Suppressor macrophage treated with lipopolysaccharide for 4 hours (primary cell): Measurements from ENCODE around the gene HEXA.
A peak's percentile ranks its signal among the peaks of the same experiment; 100 is the strongest.

Experiments
- DNase-seq: peaks from one replicate; pipeline ENCODE4 v3.0.0-alpha.2; 2020

Gene HEXA

GRCh38 chr15:72372361-72372760 lies 3.5 kb downstream of the HEXA start:
- DNase-seq: no peak

GRCh38 chr15:72369964-72370363 lies 5.8 kb downstream of the HEXA start:
- peak; percentile 75 for DNase-seq

- peak; percentile 81 for DNase-seq
Measured at GRCh38 chr15:72368899-72369298, 6.9 kb downstream of the HEXA start.

- DNase-seq: peak; percentile 52
Measured at GRCh38 chr15:72368325-72368724, 7.5 kb downstream of the HEXA start.

GRCh38 chr15:72365844-72366243 lies 10.0 kb downstream of the HEXA start:
- DNase-seq: peak; percentile 68

GRCh38 chr15:72361176-72361575 lies 14.6 kb downstream of the HEXA start:
- no peak for DNase-seq

- peak; percentile 79 for DNase-seq
Measured at GRCh38 chr15:72358650-72359171, 17.1 kb downstream of the HEXA start.

- DNase-seq: no peak
Measured at GRCh38 chr15:72358121-72358520, 17.7 kb downstream of the HEXA start.

- DNase-seq: no peak
Measured at GRCh38 chr15:72354496-72354895, 21.3 kb downstream of the HEXA start.

GRCh38 chr15:72353266-72353665 lies 22.5 kb downstream of the HEXA start:
- no peak for DNase-seq

GRCh38 chr15:72345806-72346205 lies 30.0 kb downstream of the HEXA start:
- DNase-seq: no peak

- peak; percentile 14 for DNase-seq
Measured at GRCh38 chr15:72345280-72345679, 30.5 kb downstream of the HEXA start.

GRCh38 chr15:72344602-72345001 lies 31.2 kb downstream of the HEXA start:
- no peak for DNase-seq

GRCh38 chr15:72342385-72342784 lies 33.4 kb downstream of the HEXA start:
- peak; percentile 43 for DNase-seq

- DNase-seq: no peak
Measured at GRCh38 chr15:72341361-72341760, 34.5 kb downstream of the HEXA start.

GRCh38 chr15:72340366-72340765 lies 35.4 kb downstream of the HEXA start:
- DNase-seq: peak; percentile 45

GRCh38 chr15:72339777-72340177 lies 36.0 kb downstream of the HEXA start:
- peak; percentile 83 for DNase-seq

GRCh38 chr15:72338617-72339321 lies 37.0 kb downstream of the HEXA start:
- DNase-seq: peak; percentile 76

GRCh38 chr15:72338148-72338547 lies 37.7 kb downstream of the HEXA start:
- DNase-seq: no peak

GRCh38 chr15:72334842-72335241 lies 41.0 kb downstream of the HEXA start:
- DNase-seq: no peak

- DNase-seq: no peak
Measured at GRCh38 chr15:72331021-72331420, 44.8 kb downstream of the HEXA start.

GRCh38 chr15:72323752-72324151 lies 52.1 kb downstream of the HEXA start:
- DNase-seq: no peak

- peak; percentile 88 for DNase-seq
Measured at GRCh38 chr15:72319985-72320671, 55.7 kb downstream of the HEXA start, which contains the start of gene CELF6. TSS of gene CELF6 (minus strand) at chr15:72320157. CDS start at chr15:72319874, 283 bp downstream.

- peak; percentile 78 for DNase-seq
Measured at GRCh38 chr15:72319360-72319984, 56.3 kb downstream of the HEXA start.
